Left lung (tissue), 10 donors: ENCODE data around the gene DSTYK. TPM values are rescaled to one million over a fixed set of nuclear protein-coding genes. Genes with fewer than 3 reads are reported as not detected.
"Not testable (repeated sequence)": the region's sequence is repeated elsewhere in the genome, so short reads cannot be mapped to it uniquely, and the experiment has no call there.

ENCODE experiments used
- ATAC-seq: fragments of 200-7000 bp; cut with Tn5 transposase; one replicate; pipeline ENCODE4 v1.9.1; 2020; ENCODE audit warnings: moderate library complexity
- DNase-seq, 4 donors: peaks; one replicate each; pipeline ENCODE4 v3.0.0-alpha.2; 2013 to 2020
- H3K27ac ChIP-seq, 2 donors: fragments of 200-600 bp; sonication (generic) in 1 of 2; one replicate each; pipeline versions ENCODE4 v1.5.0 to v1.8.0; 2020 to 2021
- H3K27me3 ChIP-seq, 2 donors: fragments of 200-600 bp; sonication (generic) in 1 of 2; one replicate each; pipeline versions ENCODE4 v1.5.0 to v1.8.0; 2020 to 2021
- H3K36me3 ChIP-seq, 2 donors: fragments of 200-600 bp; sonication (generic) in 1 of 2; one replicate each; pipeline versions ENCODE4 v1.5.0 to v1.8.0; 2020 to 2021
- H3K4me1 ChIP-seq, 2 donors: fragments of 200-600 bp; one replicate each; pipeline ENCODE4 v1.8.0; 2021
- H3K4me3 ChIP-seq, 2 donors: fragments of 200-600 bp; sonication (generic) in 1 of 2; one replicate each; pipeline versions ENCODE4 v1.5.0 to v1.8.0; 2020 to 2021; ENCODE audit warnings: mild to moderate bottlenecking in 1 of 2
- H3K9me3 ChIP-seq, 2 donors: fragments of 200-600 bp; sonication (generic) in 1 of 2; one replicate each; pipeline versions ENCODE4 v1.5.0 to v1.8.0; 2020 to 2021
- CTCF ChIP-seq, 2 donors: fragments of 200-600 bp; sonication (generic) in 1 of 2; IDR thresholded peaks; one replicate each; pipeline versions ENCODE4 v1.5.0 to v1.8.0; 2021; ENCODE audit warnings: antibody characterized with exemption in 2 of 2
- intact Hi-C, 2 donors: fragments of 100-400 bp; cut with DNase I; formaldehyde crosslinking; loops; one replicate each; pipeline versions ENCODE4 v1.11.2 to v1.14.2; 2022
- polyA plus RNA-seq, 6 donors: library from polyadenylated mRNA; unstranded; fragments of 120-200 nt; gene quantifications; one replicate each; pipeline ENCODE4 v1.2.1, GENCODE V29; 2013; ENCODE audit not compliant: insufficient read length in 6 of 6
- total RNA-seq, 2 donors: library from RNA; stranded (reverse); fragmentation: NEBNext Ultra II Directional; extraction: Animal tissue kit (Norgen Biotek cat#: 25700); gene quantifications; one replicate each; pipeline ENCODE4 v1.2.1, GENCODE V29; 2021
- donor health status: DM: no; HTN: yes; CAD: no.
- donor health status: DM: no; HTN: no; CAD: no.

DSTYK gene
- total and polyA plus RNA-seq, 8 donors: 11.1 to 18.4 (median 17.1) TPM

- TF ChIP-seq CTCF (IDR thresholded peaks at IDR 0.05): no peak
- intact Hi-C loops: no loop called here
- Histone ChIP-seq H3K27ac (no peak overlapping the region), H3K9me3 (no peaks in the 10 kb centered on the region), H3K27me3 (no peaks in the 10 kb centered on the region), H3K36me3 (no peaks in the 10 kb centered on the region), H3K4me1 (peaks cover 5 to 14% of the 10 kb centered on the region in 2 donors), H3K4me3 (no peak overlapping the region)
- DNase-seq: peak in 1 of 4 donors; percentile 65
- ATAC-seq: no peak
Observed at GRCh38 chr1:205236951-205237475, 25.5 kb upstream of the DSTYK start.

- no peaks in the 10 kb centered on the region for H3K36me3 ChIP-seq
- no peak for TF ChIP-seq CTCF (IDR thresholded peaks at IDR 0.05)
- peaks cover 5 to 14% of the 10 kb centered on the region in 2 donors for H3K4me1 ChIP-seq
- DNase-seq (no peak), ATAC-seq (no peak)
- H3K27ac ChIP-seq: no peak overlapping the region
- H3K4me3 ChIP-seq: no peak overlapping the region
- intact Hi-C loops: no loop called here
- H3K9me3 ChIP-seq: no peaks in the 10 kb centered on the region
- no peaks in the 10 kb centered on the region for H3K27me3 ChIP-seq
Observed at GRCh38 chr1:205236526-205236925, 25.0 kb upstream of the DSTYK start.

- ATAC-seq: no peak
- Histone ChIP-seq H3K27ac (no peak overlapping the region), H3K4me3 (no peak overlapping the region), H3K36me3 (no peaks in the 10 kb centered on the region), H3K4me1 (peaks cover 5 to 14% of the 10 kb centered on the region in 2 donors), H3K9me3 (no peaks in the 10 kb centered on the region), H3K27me3 (no peaks in the 10 kb centered on the region)
- no peak for DNase-seq
- intact Hi-C loops: no loop called here
- no peak for TF ChIP-seq CTCF (IDR thresholded peaks at IDR 0.05)
Observed at GRCh38 chr1:205235951-205236350, 24.4 kb upstream of the DSTYK start.

- Histone ChIP-seq H3K27me3 (peaks cover 0 to 10% of the 10 kb centered on the region in 2 donors), H3K4me1 (peaks cover 5 to 27% of the 10 kb centered on the region in 2 donors)
- H3K27ac ChIP-seq, H3K9me3 ChIP-seq, intact Hi-C loops, ATAC-seq, H3K36me3 ChIP-seq, H3K4me3 ChIP-seq, DNase-seq: not testable (repeated sequence)
Observed at GRCh38 chr1:205233986-205234385, 22.5 kb upstream of the DSTYK start.

- ATAC-seq: no peak
- Histone ChIP-seq H3K4me3 (no peak overlapping the region), H3K4me1 (peaks cover 11 to 36% of the 10 kb centered on the region in 2 donors), H3K27ac (no peak overlapping the region), H3K36me3 (no peaks in the 10 kb centered on the region), H3K9me3 (no peaks in the 10 kb centered on the region), H3K27me3 (peaks cover 0 to 19% of the 10 kb centered on the region in 2 donors)
- TF ChIP-seq CTCF (IDR thresholded peaks at IDR 0.05): no peak
- no peak for DNase-seq
- intact Hi-C loops: no loop called here
Observed at GRCh38 chr1:205232945-205233397, 21.5 kb upstream of the DSTYK start.
